ENCODE measurements around the gene GAS6.

DNA sequence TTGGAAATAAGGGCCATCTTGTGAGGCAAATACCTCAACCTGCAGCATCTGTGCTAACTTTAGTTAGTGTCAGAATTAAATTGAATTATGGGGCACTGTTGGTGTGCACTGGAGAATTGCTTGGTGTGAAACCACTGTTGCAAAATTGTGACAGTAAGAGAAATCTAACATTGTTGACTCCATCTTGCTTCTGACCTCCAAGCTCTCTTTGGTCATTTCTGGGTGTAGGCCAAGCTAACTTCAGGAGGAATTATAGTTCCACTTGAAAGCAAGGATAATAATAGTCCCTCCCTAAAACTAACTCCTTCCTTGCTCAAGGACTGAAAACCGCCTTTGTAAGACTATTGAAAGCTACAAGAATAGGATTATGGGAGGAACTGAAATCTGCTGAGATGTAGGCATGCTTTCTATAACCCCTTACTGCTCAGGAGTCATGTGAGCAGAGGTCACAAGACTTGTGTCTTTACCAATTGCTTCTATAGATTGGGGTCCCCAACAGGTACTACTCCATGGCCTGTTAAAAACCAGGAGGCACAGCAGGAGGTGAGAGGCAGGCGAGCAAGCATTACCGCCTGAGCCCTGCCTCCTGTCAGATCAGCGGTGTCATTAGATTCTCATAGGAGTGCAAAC is 24.9 kb upstream of the GAS6 start:
- TF ChIP-seq, protein P1, sequence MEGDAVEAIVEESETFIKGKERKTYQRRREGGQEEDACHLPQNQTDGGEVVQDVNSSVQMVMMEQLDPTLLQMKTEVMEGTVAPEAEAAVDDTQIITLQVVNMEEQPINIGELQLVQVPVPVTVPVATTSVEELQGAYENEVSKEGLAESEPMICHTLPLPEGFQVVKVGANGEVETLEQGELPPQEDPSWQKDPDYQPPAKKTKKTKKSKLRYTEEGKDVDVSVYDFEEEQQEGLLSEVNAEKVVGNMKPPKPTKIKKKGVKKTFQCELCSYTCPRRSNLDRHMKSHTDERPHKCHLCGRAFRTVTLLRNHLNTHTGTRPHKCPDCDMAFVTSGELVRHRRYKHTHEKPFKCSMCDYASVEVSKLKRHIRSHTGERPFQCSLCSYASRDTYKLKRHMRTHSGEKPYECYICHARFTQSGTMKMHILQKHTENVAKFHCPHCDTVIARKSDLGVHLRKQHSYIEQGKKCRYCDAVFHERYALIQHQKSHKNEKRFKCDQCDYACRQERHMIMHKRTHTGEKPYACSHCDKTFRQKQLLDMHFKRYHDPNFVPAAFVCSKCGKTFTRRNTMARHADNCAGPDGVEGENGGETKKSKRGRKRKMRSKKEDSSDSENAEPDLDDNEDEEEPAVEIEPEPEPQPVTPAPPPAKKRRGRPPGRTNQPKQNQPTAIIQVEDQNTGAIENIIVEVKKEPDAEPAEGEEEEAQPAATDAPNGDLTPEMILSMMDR (IDR thresholded peaks at IDR 0.05) = no peak
- no peak for TF ChIP-seq POLR2A (IDR thresholded peaks at IDR 0.05)

All from uterus (tissue), 2 donors.